ENCODE measurements around the gene NOP9.

The NOP9 gene

GRCh38 chr14:24277606-24278321 is 21.9 kb upstream of the NOP9 start:
- no peak for DNase-seq
- Histone ChIP-seq H2AFZ (ENCODE audit: low read length) (no peak overlapping the region), H3K4me1 (ENCODE audit: low read length) (peaks cover 16% of the 10 kb centered on the region), H4K20me1 (ENCODE audit: insufficient read depth, low read length) (no peaks in the 10 kb centered on the region), H3K27me3 (replicated peaks; ENCODE audit: insufficient read depth, low read length) (no peaks in the 10 kb centered on the region), H3K79me2 (ENCODE audit: low read length) (no peaks in the 10 kb centered on the region), H3K4me3 (ENCODE audit: low read length) (no peak overlapping the region), H3F3A (ENCODE audit: insufficient read depth, low read length) (0 out of 2 replicates have a peak, but pooled peaks cover 6% of the 10 kb centered on the region), H3K4me2 (ENCODE audit: low read depth, low read length) (no peak overlapping the region), H3K27ac (ENCODE audit: low read length) (no peak overlapping the region), H3K9ac (ENCODE audit: low read length) (no peak overlapping the region), H3K9me3 (replicated peaks; ENCODE audit: insufficient read depth, low read length) (no peaks in the 10 kb centered on the region), H3K9me2 (replicated peaks; ENCODE audit: insufficient read depth, low read length) (no peaks in the 10 kb centered on the region), H3K36me3 (replicated peaks; ENCODE audit: insufficient read depth, low read length) (no peaks in the 10 kb centered on the region)
- no peak for TF ChIP-seq EZH2phosphoT487 (IDR thresholded peaks at IDR 0.05; ENCODE audit: low read length)
- no peak for TF ChIP-seq EZH2 (optimal IDR thresholded peaks at IDR 0.05; ENCODE audit: low read depth, low read length)
- TF ChIP-seq, protein P1, sequence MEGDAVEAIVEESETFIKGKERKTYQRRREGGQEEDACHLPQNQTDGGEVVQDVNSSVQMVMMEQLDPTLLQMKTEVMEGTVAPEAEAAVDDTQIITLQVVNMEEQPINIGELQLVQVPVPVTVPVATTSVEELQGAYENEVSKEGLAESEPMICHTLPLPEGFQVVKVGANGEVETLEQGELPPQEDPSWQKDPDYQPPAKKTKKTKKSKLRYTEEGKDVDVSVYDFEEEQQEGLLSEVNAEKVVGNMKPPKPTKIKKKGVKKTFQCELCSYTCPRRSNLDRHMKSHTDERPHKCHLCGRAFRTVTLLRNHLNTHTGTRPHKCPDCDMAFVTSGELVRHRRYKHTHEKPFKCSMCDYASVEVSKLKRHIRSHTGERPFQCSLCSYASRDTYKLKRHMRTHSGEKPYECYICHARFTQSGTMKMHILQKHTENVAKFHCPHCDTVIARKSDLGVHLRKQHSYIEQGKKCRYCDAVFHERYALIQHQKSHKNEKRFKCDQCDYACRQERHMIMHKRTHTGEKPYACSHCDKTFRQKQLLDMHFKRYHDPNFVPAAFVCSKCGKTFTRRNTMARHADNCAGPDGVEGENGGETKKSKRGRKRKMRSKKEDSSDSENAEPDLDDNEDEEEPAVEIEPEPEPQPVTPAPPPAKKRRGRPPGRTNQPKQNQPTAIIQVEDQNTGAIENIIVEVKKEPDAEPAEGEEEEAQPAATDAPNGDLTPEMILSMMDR (IDR thresholded peaks at IDR 0.05; ENCODE audit: low read length) = no peak

DNA sequence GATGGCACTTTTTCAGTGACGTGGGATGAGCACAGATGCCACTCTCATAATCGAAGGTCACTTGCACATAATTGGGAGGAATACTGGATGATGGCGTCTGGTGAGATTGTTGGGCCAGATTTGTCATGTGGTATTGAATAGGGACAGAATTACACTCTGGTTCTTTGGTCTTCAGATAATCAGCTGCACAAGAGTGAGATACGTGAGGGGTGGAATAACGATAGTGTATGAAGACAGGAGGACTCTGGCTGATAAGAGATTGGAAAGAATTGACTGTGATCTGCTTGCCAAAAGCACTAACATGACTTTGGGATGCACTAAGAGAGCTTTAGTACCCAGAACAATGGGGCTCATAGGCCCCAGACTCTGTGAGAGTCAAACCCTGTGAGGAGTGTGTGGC is 21.2 kb upstream of the NOP9 start:
- no peak overlapping the region for H3K4me2 ChIP-seq (ENCODE audit: low read depth, low read length)
- no peaks in the 10 kb centered on the region for H3K36me3 ChIP-seq (replicated peaks; ENCODE audit: insufficient read depth, low read length)
- TF ChIP-seq EZH2phosphoT487 (IDR thresholded peaks at IDR 0.05; ENCODE audit: low read length) (no peak), EZH2 (optimal IDR thresholded peaks at IDR 0.05; ENCODE audit: low read depth, low read length) (no peak)
- TF ChIP-seq, protein P1 (IDR thresholded peaks at IDR 0.05; ENCODE audit: low read length) = no peak
- H2AFZ ChIP-seq (ENCODE audit: low read length) = no peak overlapping the region
- no peaks in the 10 kb centered on the region for H3K9me3 ChIP-seq (replicated peaks; ENCODE audit: insufficient read depth, low read length)
- peaks cover 15% of the 10 kb centered on the region for H3K4me1 ChIP-seq (ENCODE audit: low read length)
- H3K27ac ChIP-seq (ENCODE audit: low read length) = no peak overlapping the region
- no peaks in the 10 kb centered on the region for H3K27me3 ChIP-seq (replicated peaks; ENCODE audit: insufficient read depth, low read length)
- no peaks in the 10 kb centered on the region for H3K9me2 ChIP-seq (replicated peaks; ENCODE audit: insufficient read depth, low read length)
- 0 out of 2 replicates have a peak, but pooled peaks cover 6% of the 10 kb centered on the region for H3F3A ChIP-seq (ENCODE audit: insufficient read depth, low read length)
- H4K20me1 ChIP-seq (ENCODE audit: insufficient read depth, low read length) = no peaks in the 10 kb centered on the region
- no peak overlapping the region for H3K4me3 ChIP-seq (ENCODE audit: low read length)
- no peak overlapping the region for H3K9ac ChIP-seq (ENCODE audit: low read length)
- no peak for DNase-seq
- H3K79me2 ChIP-seq (ENCODE audit: low read length) = no peaks in the 10 kb centered on the region

DNA sequence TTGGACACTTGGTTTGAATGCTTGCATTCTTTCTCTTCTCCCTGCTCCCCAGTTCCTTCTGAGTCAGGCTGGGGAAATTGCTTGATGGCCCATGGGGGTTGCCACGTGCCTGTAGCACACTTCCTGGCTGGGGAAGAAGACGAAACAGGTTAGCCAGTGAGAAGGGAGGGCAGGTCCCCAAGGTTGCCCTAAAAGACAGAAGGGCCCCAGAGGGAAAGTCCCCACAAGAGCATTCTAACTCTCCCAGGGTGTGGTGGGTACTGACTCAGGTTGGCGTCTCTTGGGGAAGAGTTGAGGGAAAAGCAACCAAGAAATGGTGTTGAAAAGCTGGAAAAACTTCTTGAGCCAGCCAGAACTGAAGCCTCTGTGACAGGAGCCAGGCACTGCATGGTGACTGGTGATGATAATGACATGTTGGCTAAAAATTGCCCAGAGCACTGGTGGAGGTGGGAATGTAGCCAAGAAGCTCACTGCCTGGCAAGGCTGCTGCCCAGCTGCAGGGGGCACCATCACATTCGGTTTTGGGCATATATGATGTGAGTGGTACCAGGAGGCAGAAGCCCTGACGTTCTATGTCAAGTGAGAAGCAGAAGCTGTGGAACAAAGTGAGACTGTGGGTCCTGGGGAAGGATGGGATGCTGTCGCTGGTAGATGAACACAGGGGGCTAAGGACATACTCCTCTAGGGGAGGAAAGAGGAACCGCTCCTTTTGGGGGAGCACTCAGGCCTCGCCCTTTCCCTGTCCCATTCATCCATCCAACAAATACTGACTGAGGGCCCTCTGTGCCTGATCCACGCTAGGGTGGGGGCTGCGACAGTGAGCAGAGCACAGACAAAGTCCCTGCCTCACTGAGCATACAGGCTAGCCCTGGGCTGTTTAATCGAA is 20.1 kb upstream of the NOP9 start:
- Histone ChIP-seq H3K27ac (ENCODE audit: low read length) (no peak overlapping the region), H3K4me3 (ENCODE audit: low read length) (no peak overlapping the region), H3K27me3 (replicated peaks; ENCODE audit: insufficient read depth, low read length) (no peaks in the 10 kb centered on the region), H2AFZ (ENCODE audit: low read length) (0 out of 2 replicates have a peak overlapping the region, but pooled peaks have one; percentile 27), H3F3A (ENCODE audit: insufficient read depth, low read length) (no peaks in the 10 kb centered on the region), H3K9me3 (replicated peaks; ENCODE audit: insufficient read depth, low read length) (no peaks in the 10 kb centered on the region), H3K79me2 (ENCODE audit: low read length) (no peaks in the 10 kb centered on the region), H3K4me2 (ENCODE audit: low read depth, low read length) (no peak overlapping the region), H3K9ac (ENCODE audit: low read length) (no peak overlapping the region), H3K9me2 (replicated peaks; ENCODE audit: insufficient read depth, low read length) (no peaks in the 10 kb centered on the region), H3K4me1 (ENCODE audit: low read length) (peaks cover 7% of the 10 kb centered on the region; the same call in 1 of the 2 replicates), H3K36me3 (replicated peaks; ENCODE audit: insufficient read depth, low read length) (no peaks in the 10 kb centered on the region), H4K20me1 (ENCODE audit: insufficient read depth, low read length) (no peaks in the 10 kb centered on the region)
- DNase-seq = no peak
- TF ChIP-seq, protein P1 (IDR thresholded peaks at IDR 0.05; ENCODE audit: low read length) = no peak; the same call in 1 of the 2 replicates
- TF ChIP-seq EZH2 (optimal IDR thresholded peaks at IDR 0.05; ENCODE audit: low read depth, low read length) (no peak), EZH2phosphoT487 (IDR thresholded peaks at IDR 0.05; ENCODE audit: low read length) (no peak)
